Measurements from ENCODE around the gene TEX264. TPM values are rescaled to one million over a fixed set of nuclear protein-coding genes. Genes with fewer than 3 reads are reported as not detected.

TEX264 gene
- polyA plus RNA-seq, 1 donor: 21.7 TPM

- DNase-seq (ENCODE audit: low read depth): no peak
Observed at GRCh38 chr3:51748327-51748726, 77.3 kb downstream of the TEX264 start.

GRCh38 chr3:51750878-51751277, 79.8 kb downstream of the TEX264 start:
- DNase-seq (ENCODE audit: low read depth): no peak

- DNase-seq (ENCODE audit: low read depth): no peak
Observed at GRCh38 chr3:51751287-51751686, 80.2 kb downstream of the TEX264 start.

Other genes starting within 250 kb of the TEX264 start
- gene DCAF1, start 171.2 kb upstream of the TEX264 start, polyA plus RNA-seq (ENCODE audit: insufficient read length): 16.9 TPM
- 9.5 TPM for gene RAD54L2, start 132.5 kb upstream of the TEX264 start, polyA plus RNA-seq (ENCODE audit: insufficient read length)
- gene GRM2, start 35.8 kb downstream of the TEX264 start, polyA plus RNA-seq (ENCODE audit: insufficient read length): 0.33 TPM
- not detected for gene IQCF6, start 108.0 kb downstream of the TEX264 start, polyA plus RNA-seq (ENCODE audit: insufficient read length)
- not detected for gene IQCF2, start 190.4 kb downstream of the TEX264 start, polyA plus RNA-seq (ENCODE audit: insufficient read length)
- not detected for gene IQCF5, start 204.3 kb downstream of the TEX264 start, polyA plus RNA-seq (ENCODE audit: insufficient read length)
- not detected for gene IQCF1, start 232.1 kb downstream of the TEX264 start, polyA plus RNA-seq (ENCODE audit: insufficient read length)